Peyer's patch (tissue), 4 donors: ENCODE results near the gene UTF1.

Experiments used
- CTCF ChIP-seq, 6 experiments: fragments of 450-650 bp in 4 of 6; fragments of 200-600 bp in 2 of 6; sonication (generic) in 1 of 6; IDR thresholded peaks; one replicate each; pipeline ENCODE4 v1.5.1; 2017 to 2019; ENCODE audit warnings: antibody characterized with exemption in 6 of 6, mild to moderate bottlenecking in 3 of 6, moderate library complexity in 1 of 6
- POLR2A ChIP-seq, 2 donors: fragments of 450-650 bp; IDR thresholded peaks; one replicate each; pipeline ENCODE4 v1.5.1; 2017; ENCODE audit warnings: antibody characterized with exemption in 2 of 2, mild to moderate bottlenecking in 2 of 2, moderate library complexity in 2 of 2

- TF ChIP-seq CTCF (IDR thresholded peaks at IDR 0.05) (no peak), POLR2A (IDR thresholded peaks at IDR 0.05) (no peak)
These were observed 48.1 kb downstream of the UTF1 start for GRCh38 chr10:133277993-133278576.
